NB4 (cell line): ENCODE measurements around the gene GNAI2.
A peak's percentile ranks its signal among the peaks of the same experiment; 100 is the strongest.

ENCODE experiments used
- DNase-seq: peaks from one replicate; pipeline ENCODE4 v3.0.0; 2010; ENCODE audit warnings: low read depth
- H3K4me3 ChIP-seq: one replicate; pipeline ENCODE4 v1.5.1; 2011; ENCODE audit warnings: mild to moderate bottlenecking, low read depth, low read length, moderate library complexity
- MYC ChIP-seq: IDR thresholded peaks from 2 replicates; pipeline ENCODE4 v1.6.1; 2011; ENCODE audit warnings: low read depth, low read length
- POLR2A ChIP-seq: IDR thresholded peaks from 2 replicates; pipeline ENCODE4 v1.6.1; 2011; ENCODE audit warnings: mild to moderate bottlenecking; ENCODE audit not compliant: insufficient read length; ENCODE audit errors: extremely low read depth
- TF ChIP-seq, protein P1 (sequence below): IDR thresholded peaks from 2 replicates; pipeline ENCODE4 v1.6.1; 2011; ENCODE audit warnings: low read depth, low read length
- TF ChIP-seq, protein P2 (sequence below): IDR thresholded peaks from one replicate; pipeline ENCODE4 v1.5.1; 2012; ENCODE audit warnings: low read depth, low read length

Gene GNAI2

DNA sequence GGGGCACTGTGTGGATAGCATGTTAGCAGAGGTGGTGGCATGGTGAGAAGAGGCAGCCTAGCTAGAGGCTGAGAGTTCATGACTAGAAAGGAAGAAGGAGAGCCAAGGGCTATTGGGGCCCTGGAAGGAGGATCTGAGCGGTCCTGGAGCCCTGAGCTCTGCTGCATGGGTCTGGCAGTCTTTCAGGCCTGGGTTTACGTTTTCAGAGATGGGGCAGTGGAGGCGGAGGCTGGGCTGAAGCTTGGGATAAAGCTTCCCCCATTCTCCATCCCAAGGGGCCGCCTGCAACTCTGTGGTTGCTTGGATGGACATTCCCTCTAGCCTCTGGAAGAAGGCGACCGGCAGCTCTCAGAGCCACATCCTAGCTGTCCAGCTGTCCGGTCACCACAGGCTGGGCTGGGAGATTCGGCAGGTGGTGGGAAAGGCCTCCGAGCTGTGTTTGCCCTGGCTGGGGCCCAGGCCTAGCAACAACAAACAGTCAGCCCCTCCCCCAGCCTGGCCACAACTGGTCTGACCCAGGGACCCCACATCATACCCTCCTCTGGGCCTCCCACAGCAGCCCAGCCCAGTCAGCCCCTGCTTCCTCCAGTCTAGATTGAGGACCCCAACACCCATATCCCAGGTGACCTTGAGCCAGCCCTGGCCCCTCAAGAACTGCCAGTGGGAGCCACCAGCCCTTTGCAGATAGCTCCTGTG, 32.7 kb upstream of the GNAI2 start:
- H3K4me3 ChIP-seq, result no peak overlapping the region
- no peak for DNase-seq
- TF ChIP-seq, protein P1, sequence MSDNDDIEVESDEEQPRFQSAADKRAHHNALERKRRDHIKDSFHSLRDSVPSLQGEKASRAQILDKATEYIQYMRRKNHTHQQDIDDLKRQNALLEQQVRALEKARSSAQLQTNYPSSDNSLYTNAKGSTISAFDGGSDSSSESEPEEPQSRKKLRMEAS, result no peak
- TF ChIP-seq MYC (no peak), POLR2A (no peak)
- TF ChIP-seq, protein P2, sequence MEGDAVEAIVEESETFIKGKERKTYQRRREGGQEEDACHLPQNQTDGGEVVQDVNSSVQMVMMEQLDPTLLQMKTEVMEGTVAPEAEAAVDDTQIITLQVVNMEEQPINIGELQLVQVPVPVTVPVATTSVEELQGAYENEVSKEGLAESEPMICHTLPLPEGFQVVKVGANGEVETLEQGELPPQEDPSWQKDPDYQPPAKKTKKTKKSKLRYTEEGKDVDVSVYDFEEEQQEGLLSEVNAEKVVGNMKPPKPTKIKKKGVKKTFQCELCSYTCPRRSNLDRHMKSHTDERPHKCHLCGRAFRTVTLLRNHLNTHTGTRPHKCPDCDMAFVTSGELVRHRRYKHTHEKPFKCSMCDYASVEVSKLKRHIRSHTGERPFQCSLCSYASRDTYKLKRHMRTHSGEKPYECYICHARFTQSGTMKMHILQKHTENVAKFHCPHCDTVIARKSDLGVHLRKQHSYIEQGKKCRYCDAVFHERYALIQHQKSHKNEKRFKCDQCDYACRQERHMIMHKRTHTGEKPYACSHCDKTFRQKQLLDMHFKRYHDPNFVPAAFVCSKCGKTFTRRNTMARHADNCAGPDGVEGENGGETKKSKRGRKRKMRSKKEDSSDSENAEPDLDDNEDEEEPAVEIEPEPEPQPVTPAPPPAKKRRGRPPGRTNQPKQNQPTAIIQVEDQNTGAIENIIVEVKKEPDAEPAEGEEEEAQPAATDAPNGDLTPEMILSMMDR, result no peak

DNA sequence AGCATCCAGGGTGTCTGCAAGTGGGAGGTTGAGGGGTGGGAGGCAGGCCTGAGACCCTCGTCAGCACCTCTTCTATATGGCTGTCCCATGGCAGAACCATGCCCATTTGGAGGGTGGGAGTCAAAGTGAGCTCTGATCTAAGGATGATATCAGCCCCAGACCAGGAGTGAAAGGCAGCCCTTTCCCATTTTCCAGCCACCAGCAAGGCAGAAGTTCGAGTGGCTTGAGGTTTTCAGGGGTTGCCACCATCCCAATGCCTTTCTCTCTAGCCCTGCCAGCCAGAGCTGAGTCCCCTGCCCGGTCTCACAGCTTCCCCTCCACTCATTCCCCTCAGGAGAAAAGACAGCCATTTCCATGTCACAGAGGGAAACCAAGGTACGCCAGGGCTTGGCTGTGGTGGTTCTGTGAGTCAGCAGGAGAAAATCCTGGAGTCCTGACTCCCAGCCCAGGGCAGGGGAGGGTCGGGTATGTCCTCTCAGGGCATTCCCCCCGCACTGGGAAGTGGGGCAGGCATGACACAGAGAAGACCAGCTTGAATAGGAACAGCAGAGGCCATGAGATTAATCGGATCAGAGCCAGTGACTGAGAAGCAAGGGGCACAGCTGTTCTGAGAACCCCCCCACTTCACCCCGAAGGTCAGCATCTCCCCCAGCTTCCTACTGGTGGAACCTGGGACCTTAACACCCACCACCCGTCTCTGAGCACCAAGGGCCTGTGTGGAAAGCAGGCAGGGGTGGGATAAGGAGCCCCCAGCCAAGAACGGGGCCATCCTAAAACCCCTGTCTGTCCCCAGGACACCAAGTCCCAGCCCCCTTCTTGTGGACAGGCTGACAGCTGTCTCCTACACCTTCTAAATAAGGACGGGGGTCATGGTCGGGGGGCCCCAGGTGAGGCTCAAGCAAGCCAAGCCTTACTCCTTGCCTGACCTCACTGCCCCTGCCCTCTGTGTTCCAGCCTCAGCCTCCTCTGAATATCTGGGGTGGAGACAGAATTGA, 31.9 kb upstream of the GNAI2 start:
- TF ChIP-seq POLR2A, result no peak
- no peak for TF ChIP-seq MYC
- TF ChIP-seq, protein P2, result no peak
- TF ChIP-seq, protein P1, result no peak
- no peak for DNase-seq
- H3K4me3 ChIP-seq, result no peak overlapping the region

DNA sequence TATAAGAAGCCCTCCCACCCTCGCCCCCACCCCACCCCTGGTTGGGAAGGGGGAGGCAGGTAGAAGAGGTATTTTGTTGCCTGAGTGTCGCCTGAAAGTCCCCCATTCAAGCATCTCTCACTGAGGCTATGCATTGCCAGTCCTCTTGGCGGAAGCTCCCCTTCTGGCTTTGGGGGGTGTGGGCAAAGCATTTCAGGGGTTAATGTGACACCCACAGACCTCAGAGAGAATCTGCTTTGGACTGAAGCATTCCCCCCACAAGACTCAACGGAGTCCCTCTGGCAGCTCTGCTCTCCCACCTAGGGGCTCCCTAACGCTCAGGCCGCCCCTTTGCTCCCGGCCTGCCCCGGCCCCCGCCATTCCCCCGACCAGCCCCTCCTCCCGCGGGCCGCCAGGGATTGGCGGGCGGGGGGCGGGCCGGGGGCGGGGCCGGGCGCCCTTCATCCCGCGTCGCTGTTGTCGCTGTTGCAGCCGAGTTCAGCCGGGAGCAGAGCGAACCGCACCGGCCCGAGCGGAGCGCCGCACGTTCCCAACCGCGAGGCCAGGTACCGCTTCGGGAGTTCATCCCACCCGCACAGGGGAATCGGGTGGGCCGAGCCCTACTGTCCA, 31.1 kb upstream of the GNAI2 start, which contains the start of gene SLC38A3:
SLC38A3 (plus strand) TSS at position 468 of the 609 bp plus-strand sequence. CDS start 8,929 bp downstream, outside the sequence.
- H3K4me3 ChIP-seq, result no peak within 1 kb of the TSS
- TF ChIP-seq POLR2A (no peak), MYC (no peak)
- TF ChIP-seq, protein P2, result no peak
- TF ChIP-seq, protein P1, result no peak
- DNase-seq, result peak; percentile 38

- DNase-seq, result peak; percentile 61
- no peak overlapping the region for H3K4me3 ChIP-seq
- TF ChIP-seq, protein P1, result no peak
- TF ChIP-seq MYC (no peak), POLR2A (no peak)
- TF ChIP-seq, protein P2, result no peak
Measured at GRCh38 chr3:50205413-50206276, 30.4 kb upstream of the GNAI2 start.
